Neural progenitor cell (in vitro differentiated cells): ENCODE data around the gene TSSC4. TPM values are rescaled to one million over a fixed set of nuclear protein-coding genes. Genes with fewer than 3 reads are reported as not detected.

Source experiments
- DNase-seq: peaks from one replicate; pipeline ENCODE4 v3.0.0-alpha.2; 2016; ENCODE audit warnings: low spot score
- H2AFZ ChIP-seq: fragments of 200-600 bp; sonication (generic); replicated peaks from 2 replicates; pipeline ENCODE4 v1.6.1; 2016; ENCODE audit warnings: antibody characterized with exemption
- H3F3A ChIP-seq: fragments of 200-600 bp; sonication (generic); 2 replicates; pipeline ENCODE4 v1.6.1; 2016; ENCODE audit warnings: antibody characterized with exemption, low read depth
- H3K27ac ChIP-seq: fragments of 200-600 bp; sonication (generic); 2 replicates; pipeline ENCODE4 v1.5.1; 2016; ENCODE audit warnings: mild to moderate bottlenecking
- H3K27me3 ChIP-seq: fragments of 200-600 bp; sonication (generic); 2 replicates; pipeline ENCODE4 v1.6.1; 2016; ENCODE audit warnings: mild to moderate bottlenecking, moderate library complexity
- H3K36me3 ChIP-seq: fragments of 200-600 bp; sonication (generic); 2 replicates; pipeline ENCODE4 v1.5.1; 2016
- H3K4me1 ChIP-seq: fragments of 200-600 bp; sonication (generic); 2 replicates; pipeline ENCODE4 v1.6.1; 2016; ENCODE audit warnings: mixed run types
- H3K4me2 ChIP-seq: fragments of 200-600 bp; sonication (generic); 2 replicates; pipeline ENCODE4 v1.6.1; 2016
- H3K4me3 ChIP-seq: fragments of 200-600 bp; sonication (generic); 2 replicates; pipeline ENCODE4 v1.5.1; 2016
- H3K79me2 ChIP-seq: fragments of 200-600 bp; sonication (generic); 2 replicates; pipeline ENCODE4 v1.6.1; 2016; ENCODE audit warnings: low read depth
- H3K9ac ChIP-seq: fragments of 200-600 bp; sonication (generic); 2 replicates; pipeline ENCODE4 v1.6.1; 2016
- H3K9me3 ChIP-seq: fragments of 200-600 bp; sonication (generic); 2 replicates; pipeline ENCODE4 v1.5.1; 2016; ENCODE audit warnings: low read depth
- H4K20me1 ChIP-seq: fragments of 200-600 bp; sonication (generic); 2 replicates; pipeline ENCODE4 v1.6.1; 2016; ENCODE audit warnings: low read depth
- H3K27ac Mint-ChIP-seq: 3 replicates; pipeline ENCODE4 v1.8.0; 2021; ENCODE audit warnings: mixed read lengths
- H3K27me3 Mint-ChIP-seq: 2 replicates; pipeline ENCODE4 v1.8.0; 2022; ENCODE audit warnings: low read depth, mild to moderate bottlenecking, inconsistent platforms, moderate library complexity, mixed read lengths; ENCODE audit not compliant: insufficient read depth
- H3K36me3 Mint-ChIP-seq: 3 replicates; pipeline ENCODE4 v1.8.0; 2021; ENCODE audit warnings: mixed read lengths
- H3K4me1 Mint-ChIP-seq: 3 replicates; pipeline ENCODE4 v1.8.0; 2021; ENCODE audit warnings: mixed read lengths
- H3K4me3 Mint-ChIP-seq: 3 replicates; pipeline ENCODE4 v1.8.0; 2021; ENCODE audit warnings: mild to moderate bottlenecking, moderate library complexity, mixed read lengths
- H3K9me3 Mint-ChIP-seq: 3 replicates; pipeline ENCODE4 v1.8.0; 2020; ENCODE audit warnings: mixed read lengths
- EZH2 ChIP-seq: fragments of 200-600 bp; sonication (generic); IDR thresholded peaks from 2 replicates; pipeline ENCODE4 v1.6.1; 2017; ENCODE audit warnings: antibody characterized with exemption, mild to moderate bottlenecking, moderate library complexity
- EZH2phosphoT487 ChIP-seq: fragments of 200-600 bp; sonication (generic); IDR thresholded peaks from 2 replicates; pipeline ENCODE4 v1.6.1; 2017; ENCODE audit warnings: antibody characterized with exemption
- total RNA-seq: library from RNA; depleted of rRNA; stranded (reverse); fragments of >200 nt; gene quantifications from 2 replicates; pipeline ENCODE4 v1.2.3, GENCODE V29; 2015; ENCODE audit warnings: low replicate concordance
- TF ChIP-seq, protein P1 (sequence below): fragments of 200-600 bp; sonication (generic); IDR thresholded peaks from 2 replicates; pipeline ENCODE4 v1.5.1; 2017; ENCODE audit warnings: antibody characterized with exemption, mild to moderate bottlenecking

Gene TSSC4
- total RNA-seq, 1 donor from 2014 or later: 11.1 TPM

DNA sequence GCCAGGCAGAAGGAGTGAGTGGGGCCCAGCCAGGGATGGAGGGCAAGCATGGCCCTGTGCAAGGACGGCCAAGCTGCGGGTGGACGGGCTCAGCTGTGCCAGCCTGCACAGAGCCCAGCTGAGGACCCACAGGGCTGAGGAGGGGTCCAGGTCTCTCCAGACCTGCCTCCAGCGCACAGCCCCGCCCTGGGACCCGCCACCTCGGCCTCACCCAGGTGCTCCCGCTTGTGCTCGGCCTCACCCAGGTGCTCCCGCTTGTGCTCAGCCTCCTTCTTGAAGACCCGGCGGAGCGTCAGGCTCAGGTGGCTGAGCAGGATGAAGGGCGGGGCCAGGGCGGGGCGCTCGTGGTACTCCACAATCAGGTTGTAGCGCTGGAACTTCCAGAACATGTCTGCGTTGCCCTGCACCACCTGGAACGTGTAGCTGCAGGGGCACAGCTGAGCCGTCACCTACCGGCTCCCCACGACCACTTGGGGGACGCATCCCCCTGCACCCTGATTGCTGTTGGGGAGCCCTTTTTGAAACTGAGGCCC, 6.4 kb downstream of the TSSC4 start:
- H3K27ac ChIP-seq: no peak overlapping the region
- H3K27ac Mint-ChIP-seq: no peak overlapping the region

GRCh38 chr11:2408671-2409070, 8.1 kb downstream of the TSSC4 start:
- no peaks in the 10 kb centered on the region for H3K4me1 ChIP-seq
- H4K20me1 ChIP-seq: no peaks in the 10 kb centered on the region
- no peak overlapping the region for H3K4me3 ChIP-seq
- Mint-ChIP-seq H3K36me3 (peaks cover 1% of the 10 kb centered on the region), H3K27ac (no peak overlapping the region), H3K4me1 (no peaks in the 10 kb centered on the region), H3K27me3 (peaks cover 8% of the 10 kb centered on the region), H3K9me3 (no peaks in the 10 kb centered on the region), H3K4me3 (no peak overlapping the region)
- H3F3A ChIP-seq: no peaks in the 10 kb centered on the region
- no peaks in the 10 kb centered on the region for H3K36me3 ChIP-seq
- no peak overlapping the region for H3K9ac ChIP-seq
- no peak overlapping the region for H3K27ac ChIP-seq
- H3K27me3 ChIP-seq: no peaks in the 10 kb centered on the region
- DNase-seq: no peak
- TF ChIP-seq, protein P1, sequence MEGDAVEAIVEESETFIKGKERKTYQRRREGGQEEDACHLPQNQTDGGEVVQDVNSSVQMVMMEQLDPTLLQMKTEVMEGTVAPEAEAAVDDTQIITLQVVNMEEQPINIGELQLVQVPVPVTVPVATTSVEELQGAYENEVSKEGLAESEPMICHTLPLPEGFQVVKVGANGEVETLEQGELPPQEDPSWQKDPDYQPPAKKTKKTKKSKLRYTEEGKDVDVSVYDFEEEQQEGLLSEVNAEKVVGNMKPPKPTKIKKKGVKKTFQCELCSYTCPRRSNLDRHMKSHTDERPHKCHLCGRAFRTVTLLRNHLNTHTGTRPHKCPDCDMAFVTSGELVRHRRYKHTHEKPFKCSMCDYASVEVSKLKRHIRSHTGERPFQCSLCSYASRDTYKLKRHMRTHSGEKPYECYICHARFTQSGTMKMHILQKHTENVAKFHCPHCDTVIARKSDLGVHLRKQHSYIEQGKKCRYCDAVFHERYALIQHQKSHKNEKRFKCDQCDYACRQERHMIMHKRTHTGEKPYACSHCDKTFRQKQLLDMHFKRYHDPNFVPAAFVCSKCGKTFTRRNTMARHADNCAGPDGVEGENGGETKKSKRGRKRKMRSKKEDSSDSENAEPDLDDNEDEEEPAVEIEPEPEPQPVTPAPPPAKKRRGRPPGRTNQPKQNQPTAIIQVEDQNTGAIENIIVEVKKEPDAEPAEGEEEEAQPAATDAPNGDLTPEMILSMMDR: no peak
- TF ChIP-seq EZH2phosphoT487 (no peak), EZH2 (no peak)
- no peaks in the 10 kb centered on the region for H3K79me2 ChIP-seq
- H3K4me2 ChIP-seq: no peak overlapping the region
- no peaks in the 10 kb centered on the region for H3K9me3 ChIP-seq
- no peak overlapping the region for H2AFZ ChIP-seq

More for the DNA sequence above, 6.4 kb downstream of the TSSC4 start:
- H3K9me3 Mint-ChIP-seq: no peaks in the 10 kb centered on the region
- peaks cover 1% of the 10 kb centered on the region for H3K36me3 Mint-ChIP-seq
- H3K27me3 ChIP-seq: no peaks in the 10 kb centered on the region
- H3K27me3 Mint-ChIP-seq: peaks cover 8% of the 10 kb centered on the region
- no peak overlapping the region for H3K4me2 ChIP-seq
- DNase-seq: no peak
- no peaks in the 10 kb centered on the region for H3K9me3 ChIP-seq
- no peak overlapping the region for H3K4me3 ChIP-seq
- peaks cover 7% of the 10 kb centered on the region for H3K79me2 ChIP-seq
- no peak overlapping the region for H3K9ac ChIP-seq
- no peak overlapping the region for H3K4me3 Mint-ChIP-seq
- H3K4me1 ChIP-seq: no peaks in the 10 kb centered on the region
- no peak for TF ChIP-seq EZH2phosphoT487
- no peak for TF ChIP-seq EZH2
- TF ChIP-seq, protein P1: no peak
- H3K4me1 Mint-ChIP-seq: no peaks in the 10 kb centered on the region
- H4K20me1 ChIP-seq: no peaks in the 10 kb centered on the region
- no peaks in the 10 kb centered on the region for H3K36me3 ChIP-seq
- H3F3A ChIP-seq: no peaks in the 10 kb centered on the region
- no peak overlapping the region for H2AFZ ChIP-seq

DNA sequence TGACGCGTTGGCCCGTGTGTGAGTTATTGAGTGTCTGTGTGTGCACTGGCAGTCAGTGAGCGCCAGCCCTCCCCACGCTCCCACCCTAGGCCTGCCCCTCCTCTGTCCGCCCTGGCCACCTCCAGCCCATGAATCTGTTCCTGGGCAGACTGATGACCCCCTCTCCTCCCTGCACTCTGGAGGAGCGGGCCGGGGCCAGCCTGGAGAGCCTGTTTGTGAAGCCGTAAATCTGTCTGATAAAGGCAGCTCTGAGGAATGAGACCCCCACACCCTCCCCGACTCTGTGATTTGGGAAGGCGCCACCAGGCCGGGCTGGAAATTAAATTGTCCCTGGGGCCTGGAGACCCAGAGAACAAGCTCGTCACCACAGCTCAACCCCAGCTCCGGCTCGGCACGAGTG, 8.6 kb downstream of the TSSC4 start:
- Histone ChIP-seq H4K20me1 (no peaks in the 10 kb centered on the region), H3K36me3 (no peaks in the 10 kb centered on the region), H3K27me3 (no peaks in the 10 kb centered on the region), H3K27ac (no peak overlapping the region), H3F3A (no peaks in the 10 kb centered on the region), H2AFZ (no peak overlapping the region), H3K4me3 (no peak overlapping the region), H3K79me2 (no peaks in the 10 kb centered on the region), H3K9me3 (no peaks in the 10 kb centered on the region), H3K4me1 (no peaks in the 10 kb centered on the region), H3K4me2 (no peak overlapping the region), H3K9ac (peak overlapping the region; percentile 32)
- no peaks in the 10 kb centered on the region for H3K9me3 Mint-ChIP-seq
- H3K27me3 Mint-ChIP-seq: peaks cover 8% of the 10 kb centered on the region
- H3K36me3 Mint-ChIP-seq: no peaks in the 10 kb centered on the region
- no peak overlapping the region for H3K27ac Mint-ChIP-seq
- H3K4me1 Mint-ChIP-seq: no peaks in the 10 kb centered on the region
- DNase-seq: no peak
- no peak overlapping the region for H3K4me3 Mint-ChIP-seq
- TF ChIP-seq EZH2phosphoT487: no peak
- TF ChIP-seq EZH2: no peak
- TF ChIP-seq, protein P1: no peak
